Keratinocyte (primary cell): Measurements from ENCODE around the gene MAGEA10. TPM values are rescaled to one million over a fixed set of nuclear protein-coding genes. Genes with fewer than 3 reads are reported as not detected.
"Not testable (repeated sequence)": the region's sequence is repeated elsewhere in the genome, so short reads cannot be mapped to it uniquely, and the experiment has no call there.

Experiments
- DNase-seq: peaks from one replicate; pipeline ENCODE4 v3.0.0-alpha.2; 2011; ENCODE audit warnings: low read depth, missing footprints, low spot score
- FAIRE-seq: peaks from 2 replicates; lab custom pipeline; 2011; peaks lifted over from hg19 to GRCh38; lab: Jason Lieb, UNC
- H2AFZ ChIP-seq: 2 replicates; pipeline ENCODE4 v1.6.0; 2012; ENCODE audit warnings: low read length, control low read depth, inconsistent platforms; ENCODE audit not compliant: control insufficient read depth
- H3K27ac ChIP-seq: 2 replicates; pipeline ENCODE4 v1.5.1; 2011; ENCODE audit warnings: low read length; ENCODE audit not compliant: control insufficient read depth, insufficient read depth
- H3K27me3 ChIP-seq: 3 replicates; pipeline ENCODE4 v1.6.0; 2011; ENCODE audit warnings: low read length; ENCODE audit not compliant: control insufficient read depth, insufficient read depth; ENCODE audit errors: extremely low read depth
- H3K36me3 ChIP-seq, 2 experiments: 2 replicates in 1 of 2; 3 replicates in 1 of 2; pipeline ENCODE4 v1.5.1; 2011; ENCODE audit warnings: low read length in 2 of 2, mild to moderate bottlenecking in 1 of 2; ENCODE audit not compliant: control insufficient read depth in 2 of 2, insufficient read depth in 2 of 2; ENCODE audit errors: extremely low read depth in 1 of 2
- H3K4me1 ChIP-seq: 3 replicates; pipeline ENCODE4 v1.5.1; 2011; ENCODE audit warnings: low read length; ENCODE audit not compliant: control insufficient read depth, insufficient read depth; ENCODE audit errors: extremely low read depth
- H3K4me2 ChIP-seq: 3 replicates; pipeline ENCODE4 v1.6.0; 2011; ENCODE audit warnings: low read depth, low read length; ENCODE audit not compliant: control insufficient read depth, insufficient read depth; ENCODE audit errors: extremely low read depth
- H3K4me3 ChIP-seq, 3 experiments: fragments of 200-600 bp in 1 of 3; sonication (generic) in 1 of 3; 2 replicates in 2 of 3; 3 replicates in 1 of 3; pipeline ENCODE4 v1.5.1; 2011 to 2016; ENCODE audit warnings: low read length in 3 of 3, mild to moderate bottlenecking in 3 of 3, control low read depth in 2 of 3, inconsistent platforms in 1 of 3, low read depth in 1 of 3, mixed read lengths in 1 of 3, mixed run types in 1 of 3, moderate library complexity in 1 of 3; ENCODE audit not compliant: control insufficient read depth in 2 of 3, insufficient read depth in 2 of 3; ENCODE audit errors: extremely low read depth in 1 of 3
- H3K79me2 ChIP-seq: 2 replicates; pipeline ENCODE4 v1.6.0; 2012; ENCODE audit warnings: low read length; ENCODE audit not compliant: control insufficient read depth, insufficient read depth
- H3K9ac ChIP-seq: 3 replicates; pipeline ENCODE4 v1.6.0; 2011; ENCODE audit warnings: low read length; ENCODE audit not compliant: control insufficient read depth, insufficient read depth; ENCODE audit errors: extremely low read depth
- H3K9me1 ChIP-seq: 3 replicates; pipeline ENCODE4 v1.6.0; 2011; ENCODE audit warnings: low read length; ENCODE audit not compliant: control insufficient read depth, insufficient read depth; ENCODE audit errors: extremely low read depth
- H3K9me3 ChIP-seq: 2 replicates; pipeline ENCODE4 v1.5.1; 2012; ENCODE audit warnings: low read depth, low read length; ENCODE audit not compliant: control insufficient read depth
- H4K20me1 ChIP-seq: 3 replicates; pipeline ENCODE4 v1.6.0; 2011; ENCODE audit warnings: low read length; ENCODE audit not compliant: control insufficient read depth, insufficient read depth; ENCODE audit errors: extremely low read depth
- EZH2 ChIP-seq: IDR thresholded peaks from one replicate; pipeline ENCODE4 v1.6.1; 2012; ENCODE audit warnings: inconsistent platforms, mild to moderate bottlenecking, low read length, moderate library complexity
- dilution Hi-C: fragments of 300-500 bp; cut with MboI; formaldehyde crosslinking; loops from one replicate; pipeline ENCODE4 v1.7.0; 2020; ENCODE audit warnings: low sequenced_read_pairs; ENCODE audit not compliant: extremely low pct_ligation_motif_present
- polyA plus RNA-seq, 5 experiments: library from polyadenylated mRNA; depleted of rRNA in 3 of 5; stranded (reverse) in 3 of 5; stranded (forward) in 1 of 5; unstranded in 1 of 5; fragments of >200 nt; gene quantifications; 1 replicate in 1 of 5; 2 replicates in 3 of 5; 3 replicates in 1 of 5; pipeline versions ENCODE4 v1.2.1 to v1.2.3, GENCODE V29; 2011 to 2012; ENCODE audit warnings: missing spikeins in 2 of 5, low read depth in 1 of 5, low replicate concordance in 1 of 5
- TF ChIP-seq, protein P1 (sequence below), 3 experiments: IDR thresholded peaks in 1 of 3; conservative IDR thresholded peaks in 1 of 3; optimal IDR thresholded peaks in 1 of 3; 2 replicates in 2 of 3; 3 replicates in 1 of 3; pipeline versions ENCODE3 to v1.5.1; 2011; ENCODE audit warnings: low read length in 3 of 3, mild to moderate bottlenecking in 3 of 3, moderate library complexity in 2 of 3, control low read depth in 1 of 3, inconsistent platforms in 1 of 3; ENCODE audit not compliant: insufficient read depth in 2 of 3; ENCODE audit errors: extremely low read depth in 1 of 3

Gene MAGEA10
- polyA plus RNA-seq, 1 donor (not counting 4 experiments of a cell fraction or from before 2014, with no cell fraction given) = not detected

DNA sequence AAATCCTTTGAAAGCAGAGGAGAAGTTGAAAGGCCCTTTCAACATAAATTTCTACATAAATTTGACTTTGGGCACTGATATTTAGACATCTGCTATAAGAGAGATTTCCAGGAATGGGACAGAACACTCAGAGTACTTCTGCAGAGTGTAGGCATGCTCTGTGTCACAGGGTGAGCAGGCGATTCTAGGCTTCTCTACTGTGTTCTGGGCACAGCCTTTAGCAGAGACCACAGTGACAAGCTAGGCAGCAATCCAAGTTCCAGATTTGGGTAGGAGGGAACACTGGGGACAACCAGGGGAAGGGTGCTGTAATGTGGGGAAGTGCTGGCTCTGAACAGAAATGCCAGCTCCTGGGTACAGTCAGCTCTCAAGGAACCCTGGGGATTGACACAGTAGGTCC, 6.9 kb downstream of the MAGEA10 start:
- no peaks in the 10 kb centered on the region for H3K9me3 ChIP-seq
- no peaks in the 10 kb centered on the region for H4K20me1 ChIP-seq
- dilution Hi-C loops = no loop called here
- no peak overlapping the region for H3K27ac ChIP-seq
- no peak overlapping the region for H3K4me3 ChIP-seq
- H3K4me1 ChIP-seq = no peaks in the 10 kb centered on the region
- H3K79me2 ChIP-seq = no peaks in the 10 kb centered on the region
- H3K9me1 ChIP-seq = no peaks in the 10 kb centered on the region
- FAIRE-seq (no peak), DNase-seq (no peak)
- H3K9ac ChIP-seq = no peak overlapping the region
- no peak overlapping the region for H2AFZ ChIP-seq
- H3K36me3 ChIP-seq = no peaks in the 10 kb centered on the region
- no peak for TF ChIP-seq EZH2
- TF ChIP-seq, protein P1, sequence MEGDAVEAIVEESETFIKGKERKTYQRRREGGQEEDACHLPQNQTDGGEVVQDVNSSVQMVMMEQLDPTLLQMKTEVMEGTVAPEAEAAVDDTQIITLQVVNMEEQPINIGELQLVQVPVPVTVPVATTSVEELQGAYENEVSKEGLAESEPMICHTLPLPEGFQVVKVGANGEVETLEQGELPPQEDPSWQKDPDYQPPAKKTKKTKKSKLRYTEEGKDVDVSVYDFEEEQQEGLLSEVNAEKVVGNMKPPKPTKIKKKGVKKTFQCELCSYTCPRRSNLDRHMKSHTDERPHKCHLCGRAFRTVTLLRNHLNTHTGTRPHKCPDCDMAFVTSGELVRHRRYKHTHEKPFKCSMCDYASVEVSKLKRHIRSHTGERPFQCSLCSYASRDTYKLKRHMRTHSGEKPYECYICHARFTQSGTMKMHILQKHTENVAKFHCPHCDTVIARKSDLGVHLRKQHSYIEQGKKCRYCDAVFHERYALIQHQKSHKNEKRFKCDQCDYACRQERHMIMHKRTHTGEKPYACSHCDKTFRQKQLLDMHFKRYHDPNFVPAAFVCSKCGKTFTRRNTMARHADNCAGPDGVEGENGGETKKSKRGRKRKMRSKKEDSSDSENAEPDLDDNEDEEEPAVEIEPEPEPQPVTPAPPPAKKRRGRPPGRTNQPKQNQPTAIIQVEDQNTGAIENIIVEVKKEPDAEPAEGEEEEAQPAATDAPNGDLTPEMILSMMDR (optimal IDR thresholded peaks at IDR 0.05 in 1 of 3, IDR thresholded peaks at IDR 0.05 in 1 of 3, conservative IDR thresholded peaks at IDR 0.05 in 1 of 3; ENCODE audit: extremely low read depth in 1 of 3, insufficient read depth in 2 of 3, low read length in 3 of 3) = no peak
- no peaks in the 10 kb centered on the region for H3K27me3 ChIP-seq
- no peak overlapping the region for H3K4me2 ChIP-seq

DNA sequence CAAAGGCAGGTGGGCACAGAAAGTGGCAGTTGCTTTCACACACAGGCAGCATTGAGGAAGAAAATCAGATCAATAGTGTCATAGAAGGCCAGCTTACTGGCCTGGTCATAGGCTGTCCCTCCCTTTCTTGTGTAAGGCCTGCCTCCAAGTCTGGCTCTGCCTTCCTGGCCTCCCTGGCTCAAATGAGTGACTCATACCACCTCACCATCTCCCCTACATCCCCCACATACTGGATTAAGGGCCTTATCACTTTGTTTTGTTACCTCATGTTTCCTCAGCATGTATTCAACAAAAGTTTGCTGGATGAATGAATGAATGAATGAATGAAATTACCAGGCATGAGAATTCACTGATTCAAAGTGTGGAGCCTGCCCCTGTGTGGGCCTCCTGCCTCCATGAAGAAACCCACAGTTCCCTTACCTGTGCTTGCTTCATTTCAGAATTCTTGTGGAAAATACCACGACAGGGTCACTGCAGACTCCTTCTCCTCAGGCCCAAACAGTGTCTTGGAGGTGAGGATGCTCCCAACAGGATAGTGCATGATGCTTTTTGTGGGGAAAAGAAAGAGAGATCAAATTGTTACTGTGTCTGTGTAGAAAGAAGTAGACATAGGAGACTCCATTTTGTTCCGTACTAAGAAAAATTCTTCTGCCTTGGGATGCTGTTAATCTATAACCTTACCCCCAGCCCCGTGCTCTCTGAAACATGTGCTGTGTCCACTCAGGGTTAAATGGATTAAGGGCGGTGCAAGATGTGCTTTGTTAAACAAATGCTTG, 9.1 kb downstream of the MAGEA10 start:
- H3K27me3 ChIP-seq, H3K9me1 ChIP-seq, H3K9ac ChIP-seq, H3K36me3 ChIP-seq, H3K79me2 ChIP-seq, H3K4me1 ChIP-seq, dilution Hi-C loops, H2AFZ ChIP-seq, H3K9me3 ChIP-seq, FAIRE-seq, H4K20me1 ChIP-seq, DNase-seq, H3K4me2 ChIP-seq, H3K4me3 ChIP-seq, H3K27ac ChIP-seq: not testable (repeated sequence)

GRCh38 chrX:152117305-152117704, 21.1 kb downstream of the MAGEA10 start:
- Histone ChIP-seq H3K9me1 (no peaks in the 10 kb centered on the region), H3K9me3 (peaks cover 3% of the 10 kb centered on the region), H3K4me1 (no peaks in the 10 kb centered on the region), H3K4me2 (no peak overlapping the region), H3K27me3 (no peaks in the 10 kb centered on the region), H3K36me3 (no peaks in the 10 kb centered on the region), H4K20me1 (no peaks in the 10 kb centered on the region), H3K79me2 (no peaks in the 10 kb centered on the region), H3K9ac (no peak overlapping the region), H3K27ac (no peak overlapping the region), H3K4me3 (no peak overlapping the region), H2AFZ (no peak overlapping the region)
- dilution Hi-C loops = no loop called here
- TF ChIP-seq, protein P1 (optimal IDR thresholded peaks at IDR 0.05 in 1 of 3, IDR thresholded peaks at IDR 0.05 in 1 of 3, conservative IDR thresholded peaks at IDR 0.05 in 1 of 3; ENCODE audit: extremely low read depth in 1 of 3, insufficient read depth in 2 of 3, low read length in 3 of 3) = no peak
- no peak for TF ChIP-seq EZH2
- FAIRE-seq = no peak
- DNase-seq = no peak
